ENCODE results near the gene GXYLT1.

- TF ChIP-seq CTCF (IDR thresholded peaks at IDR 0.05; ENCODE audit: low read depth, low read length, poor library complexity, severe bottlenecking) (no peak), EZH2phosphoT487 (IDR thresholded peaks at IDR 0.05; ENCODE audit: borderline replicate concordance, low read length) (no peak)
These were observed 591 bp downstream of the GXYLT1 start for GRCh38 chr12:42144158-42144407.
